Epidermal melanocyte (primary cell): Measurements from ENCODE around the gene BRWD1.
"Not testable (repeated sequence)": the region's sequence is repeated elsewhere in the genome, so short reads cannot be mapped to it uniquely, and the experiment has no call there.

ENCODE experiments used
- DNase-seq: peaks from one replicate; pipeline ENCODE4 v3.0.0; 2011; ENCODE audit warnings: low spot score; ENCODE audit not compliant: insufficient read length

The BRWD1 gene

DNA sequence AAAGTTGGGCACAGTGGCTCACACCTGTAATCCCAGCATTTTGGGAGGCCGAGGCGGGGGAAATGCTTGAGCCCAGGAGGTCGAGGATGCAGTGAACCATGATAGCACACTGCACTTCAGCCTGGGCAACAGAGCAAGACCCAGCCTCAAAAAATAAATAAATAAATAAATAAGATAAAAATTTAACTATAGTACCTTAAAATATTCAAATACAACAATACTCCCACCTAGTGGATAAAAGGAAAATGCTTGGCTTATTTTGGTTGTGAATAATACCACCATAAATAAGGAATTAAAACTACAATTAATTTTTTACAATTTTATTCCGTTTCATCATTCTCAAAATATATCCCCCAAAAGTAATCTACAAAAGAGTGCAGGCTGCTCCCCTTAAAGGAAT, 138.3 kb downstream of the BRWD1 start:
- no peak for DNase-seq

DNA sequence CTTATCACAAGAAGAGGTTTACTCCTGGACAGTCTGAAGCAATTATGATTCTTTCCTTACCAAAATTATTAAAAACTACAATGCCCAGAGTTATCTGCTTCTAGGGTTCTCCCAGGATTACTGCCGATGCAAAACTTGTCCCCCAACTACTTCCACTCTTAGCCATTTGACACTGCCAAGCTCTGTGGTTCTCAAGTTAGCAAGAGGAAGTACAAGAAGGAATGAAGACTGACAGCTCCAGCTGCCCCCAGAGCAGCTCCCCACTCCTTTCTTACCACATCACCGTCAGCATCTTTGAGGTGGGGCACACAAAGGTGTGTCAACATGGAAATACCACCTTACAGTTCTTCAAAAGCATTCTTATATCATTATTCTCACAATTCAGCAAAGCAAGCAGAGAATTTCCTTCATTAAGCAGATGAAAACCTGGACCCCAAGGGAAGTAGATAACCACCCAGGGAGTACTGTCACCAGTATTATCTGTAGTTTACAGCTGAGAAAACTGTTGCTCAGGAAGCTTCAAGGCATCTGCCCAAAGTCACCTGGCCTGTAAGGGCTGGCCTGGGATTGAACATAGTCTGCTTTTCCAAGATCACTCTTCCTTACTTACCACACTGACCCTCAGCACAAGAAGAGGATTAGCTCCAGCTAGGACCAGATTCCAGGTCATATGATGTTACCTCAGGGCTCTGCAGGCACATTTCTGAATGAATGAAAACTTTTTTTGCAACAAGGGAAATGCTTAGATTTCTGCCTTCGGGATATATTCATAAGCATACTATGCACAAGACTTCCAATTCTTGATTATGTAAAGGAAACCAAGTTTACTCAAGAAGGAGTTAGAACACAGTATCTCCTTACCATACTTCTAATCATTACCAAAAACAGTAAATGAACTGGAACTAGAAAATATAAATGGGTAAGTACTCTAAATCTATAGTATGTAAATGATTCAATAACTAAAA, 139.4 kb downstream of the BRWD1 start:
- no peak for DNase-seq

DNA sequence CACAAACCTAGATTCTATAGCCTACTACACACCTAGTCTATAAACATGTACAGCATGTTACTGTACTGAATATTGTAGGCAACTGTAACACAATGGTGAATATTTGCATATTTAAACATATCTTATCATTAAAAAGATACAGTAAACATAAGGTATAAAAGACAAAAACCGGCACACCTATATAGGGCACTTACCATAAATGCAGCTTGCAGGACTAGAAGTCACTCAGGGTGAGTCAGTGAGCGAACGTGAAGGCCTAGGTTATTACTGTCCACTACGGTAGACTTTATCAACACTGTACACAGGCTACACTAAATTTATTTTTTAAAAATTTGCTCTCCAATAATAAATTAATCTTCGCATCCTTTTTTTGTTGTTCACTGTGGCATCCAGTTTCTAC, 143.5 kb downstream of the BRWD1 start:
- no peak for DNase-seq

DNA sequence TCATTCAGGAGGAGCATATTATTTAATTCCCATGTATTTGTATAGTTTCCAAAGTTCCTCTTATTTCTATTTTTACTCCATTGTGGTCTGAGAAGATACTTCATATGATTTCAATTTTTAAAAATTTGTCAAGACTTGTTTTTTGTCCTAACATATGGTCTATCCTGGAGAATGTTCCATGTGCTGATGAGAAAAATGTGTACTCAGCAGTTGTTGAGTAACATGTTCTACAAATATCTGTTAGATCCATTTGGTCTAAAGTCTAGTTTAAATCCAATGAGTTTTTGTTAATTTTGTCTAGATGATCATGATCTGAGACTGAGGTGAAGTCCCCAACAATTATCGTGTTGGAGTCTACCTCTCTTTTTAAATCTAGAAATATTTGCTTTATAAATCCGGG, 144.6 kb downstream of the BRWD1 start:
- no peak for DNase-seq

DNA sequence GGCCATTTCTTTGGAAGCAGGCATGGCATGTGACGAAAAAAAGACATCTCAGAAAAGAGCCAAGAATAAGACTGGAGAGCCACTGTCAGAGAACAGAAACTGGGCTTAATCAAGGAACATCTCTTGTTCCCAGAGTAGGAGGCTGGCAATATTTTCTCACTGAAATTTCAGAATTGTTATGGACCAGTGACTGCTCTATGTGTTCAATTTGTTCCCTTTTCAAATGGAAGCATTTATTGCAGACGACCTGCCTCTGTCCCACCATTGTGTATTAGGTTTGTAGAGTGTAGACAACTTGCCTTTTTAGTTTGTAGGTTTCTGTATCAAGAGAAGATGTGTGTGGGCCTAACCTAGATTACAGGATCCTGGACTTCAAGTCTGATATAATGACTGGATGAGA, 148.9 kb downstream of the BRWD1 start:
- no peak for DNase-seq

DNA sequence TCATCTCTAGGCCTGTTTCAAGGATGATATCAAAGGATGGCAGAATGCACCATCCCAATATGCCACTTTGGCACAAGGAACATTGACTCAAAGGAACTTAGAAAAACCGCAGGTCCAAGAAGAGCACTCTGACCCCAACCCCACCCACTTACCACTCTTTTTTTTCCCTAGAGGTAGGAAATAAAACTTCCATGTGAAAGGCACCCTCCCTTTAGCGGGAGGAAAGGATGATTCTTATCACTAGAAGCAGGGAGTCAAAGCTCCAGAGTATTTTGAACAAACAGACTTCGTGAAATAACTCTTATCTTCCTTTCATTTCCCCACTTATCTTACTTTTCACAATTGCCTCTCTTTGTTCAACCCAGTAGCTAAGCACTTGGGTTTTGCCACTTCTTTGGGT, 152.4 kb downstream of the BRWD1 start:
- DNase-seq: no peak

DNA sequence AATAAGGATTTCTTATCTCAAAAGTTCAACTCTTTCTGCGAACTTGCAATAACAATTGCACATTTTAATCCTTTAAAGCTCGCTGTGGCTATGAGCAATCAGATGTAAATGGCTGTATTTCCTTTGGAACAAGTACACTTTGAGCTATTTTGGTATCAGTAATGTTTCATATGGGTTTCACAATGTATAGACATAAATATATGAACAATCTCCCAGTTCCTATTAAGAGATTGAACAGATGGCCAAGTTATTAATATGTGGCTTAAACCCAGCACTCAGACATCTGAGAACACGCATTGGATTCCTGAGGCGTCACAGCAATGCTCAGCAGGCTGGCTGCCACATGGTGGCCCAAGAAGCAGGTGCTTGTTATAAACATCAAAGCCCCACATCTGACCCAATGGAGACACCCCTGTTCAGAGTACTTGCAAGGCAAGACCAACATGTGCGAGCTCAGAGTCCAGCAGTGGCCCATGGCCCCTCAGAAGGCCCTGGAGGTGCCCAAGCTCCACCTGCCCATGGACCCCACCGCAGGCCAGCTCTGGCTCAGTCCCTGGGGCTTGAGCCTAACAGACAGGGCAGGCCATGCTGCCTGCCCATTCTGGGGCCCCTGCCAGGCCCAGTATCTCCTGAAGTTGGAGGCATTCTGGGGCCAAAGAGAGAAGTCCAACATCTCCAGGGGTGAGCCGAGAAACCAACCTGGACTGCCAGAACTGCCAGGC, 153.9 kb downstream of the BRWD1 start:
- DNase-seq: no peak

DNA sequence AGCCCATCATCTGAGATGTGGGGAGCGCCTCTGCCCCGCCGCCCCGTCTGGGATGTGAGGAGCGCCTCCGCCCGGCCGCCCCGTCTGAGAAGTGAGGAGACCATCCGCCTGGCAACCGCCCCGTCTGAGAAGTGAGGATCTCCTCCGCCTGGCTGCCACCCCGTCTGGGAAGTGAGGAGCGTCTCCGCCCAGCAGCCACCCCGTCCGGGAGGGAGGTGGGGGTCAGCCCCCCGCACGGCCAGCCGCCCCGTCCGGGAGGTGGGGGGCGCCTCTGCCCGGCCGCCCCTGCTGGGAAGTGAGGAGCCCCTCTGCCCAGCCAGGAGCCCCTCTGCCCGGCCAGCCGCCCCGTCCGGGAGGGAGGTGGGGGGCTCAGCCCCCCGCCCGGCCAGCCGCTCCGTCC, 156.2 kb downstream of the BRWD1 start:
- not testable (repeated sequence) for DNase-seq

DNA sequence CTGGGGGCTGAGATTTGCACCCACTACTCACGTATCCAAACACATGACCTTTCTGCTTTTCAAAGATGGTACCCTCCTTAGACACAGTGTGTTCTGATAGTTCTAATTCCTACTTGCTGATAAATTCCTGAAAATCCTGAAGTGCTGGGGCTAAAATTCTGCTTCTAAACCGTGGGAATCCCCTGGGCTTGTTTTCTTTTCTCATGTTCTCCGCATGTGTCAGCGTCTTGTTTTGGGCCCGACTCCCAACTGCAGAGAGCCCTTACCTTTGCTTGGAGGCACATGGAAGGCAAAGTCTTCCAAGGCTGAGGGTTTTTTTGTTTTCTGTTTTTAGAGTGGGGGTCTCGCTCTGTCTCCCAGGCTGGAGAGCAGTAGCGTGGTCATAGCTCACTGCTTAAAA, 157.4 kb downstream of the BRWD1 start:
- DNase-seq: no peak

DNA sequence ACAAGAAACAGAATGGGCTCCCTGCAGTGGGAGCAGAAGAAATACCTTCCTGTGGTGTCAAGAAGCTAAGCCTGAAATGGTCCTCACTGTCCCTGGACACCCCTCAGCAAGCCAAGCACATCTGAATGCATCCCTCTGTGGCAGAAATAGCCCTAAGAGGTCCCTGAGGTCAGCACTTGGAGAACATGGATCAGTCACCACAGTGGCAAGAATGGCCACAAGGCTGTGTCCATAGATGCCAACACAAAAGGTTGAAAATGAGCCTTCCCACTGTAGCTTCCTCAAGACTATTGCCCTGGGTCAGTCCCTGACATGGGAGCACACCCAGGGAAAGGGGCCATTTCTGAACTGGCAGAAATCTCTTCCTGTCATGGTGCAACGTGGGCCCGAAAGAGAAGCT, 157.9 kb downstream of the BRWD1 start:
- DNase-seq: no peak

DNA sequence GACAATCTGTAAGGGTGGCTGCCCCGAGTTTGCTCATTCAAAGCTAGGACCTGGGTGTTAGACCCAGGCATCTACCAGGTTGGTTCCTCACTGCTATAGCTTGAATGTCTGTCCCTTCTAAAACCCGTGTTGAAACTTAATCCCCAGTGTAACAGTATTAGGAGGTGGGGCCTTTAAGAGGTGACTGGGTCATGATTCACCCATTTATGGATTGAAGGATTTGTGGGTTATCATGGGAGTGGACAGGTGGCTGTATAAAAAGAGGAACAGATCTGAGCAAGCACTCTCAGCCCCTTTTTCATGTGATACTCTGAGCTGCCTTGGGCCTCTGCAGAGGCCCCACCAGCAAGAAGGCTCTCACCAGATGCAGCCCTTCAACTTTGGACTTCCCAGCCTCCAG, 159.6 kb downstream of the BRWD1 start:
- DNase-seq: no peak

DNA sequence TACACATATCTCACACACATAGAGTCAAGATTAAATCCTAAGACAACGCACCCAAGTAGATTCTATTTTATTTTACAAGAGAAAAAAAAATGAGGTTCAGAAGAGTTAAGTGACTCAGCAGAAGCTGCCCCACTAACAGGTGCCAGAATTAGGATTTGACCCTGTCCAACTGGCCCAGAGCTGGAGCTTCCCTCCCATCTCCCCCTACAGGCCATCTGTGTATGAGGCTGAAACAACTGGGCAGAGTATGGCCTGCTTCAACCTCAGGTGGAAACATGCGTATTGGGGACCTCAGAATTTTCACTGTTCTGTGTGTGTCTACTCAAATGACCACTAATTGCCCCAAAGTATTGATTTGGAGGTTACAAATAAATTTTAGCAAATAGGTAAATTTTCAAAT, 160.1 kb downstream of the BRWD1 start:
- DNase-seq: no peak

DNA sequence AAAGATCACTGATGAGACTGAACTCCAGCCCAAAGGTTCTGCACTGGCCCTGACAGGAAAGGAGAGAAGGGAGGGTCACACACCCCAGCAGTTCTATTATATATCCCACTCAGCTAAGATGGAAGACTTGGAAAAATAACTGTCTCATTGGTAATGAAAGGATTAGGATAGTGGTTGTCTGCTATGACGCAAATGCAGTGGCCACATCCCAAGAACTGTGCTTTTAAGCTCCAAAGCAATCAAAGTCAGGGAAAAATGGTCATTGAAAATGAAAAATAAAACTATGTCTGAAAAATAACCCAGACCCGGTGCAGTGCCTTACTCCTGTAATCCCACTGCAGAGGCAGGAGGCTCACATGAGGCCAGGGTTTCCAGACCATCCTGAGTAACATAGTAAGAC, 161.2 kb downstream of the BRWD1 start:
- no peak for DNase-seq

DNA sequence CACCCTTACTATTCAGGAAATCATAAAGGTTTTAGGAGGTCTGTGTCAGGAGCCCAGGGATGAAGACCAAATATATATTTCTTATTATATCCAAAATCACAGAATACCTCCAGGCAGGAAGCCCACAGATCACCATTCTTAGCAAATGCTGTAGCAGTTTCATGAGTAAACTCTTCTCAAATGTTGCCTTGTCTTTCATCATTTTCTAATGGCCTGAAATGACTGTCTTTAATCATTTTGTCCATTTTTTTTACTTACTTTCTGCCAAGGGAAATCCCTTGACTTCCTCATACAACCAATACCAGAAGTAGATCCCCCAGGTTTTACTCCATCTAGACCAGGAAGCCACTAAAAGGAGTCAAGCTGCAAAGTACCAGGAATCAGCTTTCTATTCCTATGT, 162.6 kb downstream of the BRWD1 start:
- DNase-seq: no peak

DNA sequence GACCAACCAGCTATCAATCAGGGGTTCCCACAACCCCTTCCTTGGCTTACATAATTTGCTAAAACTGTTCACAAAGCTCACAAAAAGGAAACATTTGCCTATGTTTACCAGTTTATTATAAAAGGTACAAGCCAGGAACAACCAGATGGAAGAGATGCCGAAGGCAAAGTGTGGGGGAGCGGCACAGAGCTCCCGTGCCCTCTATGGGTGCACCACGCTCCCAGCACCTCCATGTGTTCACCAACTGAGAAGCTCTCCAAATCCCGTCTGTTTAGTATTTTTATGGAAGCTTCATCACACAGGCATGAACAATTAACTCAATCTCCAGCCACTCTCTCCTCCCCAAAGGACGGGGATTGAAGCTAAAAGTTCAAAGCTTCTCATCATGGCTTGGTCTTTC, 163.1 kb downstream of the BRWD1 start:
- DNase-seq: no peak

DNA sequence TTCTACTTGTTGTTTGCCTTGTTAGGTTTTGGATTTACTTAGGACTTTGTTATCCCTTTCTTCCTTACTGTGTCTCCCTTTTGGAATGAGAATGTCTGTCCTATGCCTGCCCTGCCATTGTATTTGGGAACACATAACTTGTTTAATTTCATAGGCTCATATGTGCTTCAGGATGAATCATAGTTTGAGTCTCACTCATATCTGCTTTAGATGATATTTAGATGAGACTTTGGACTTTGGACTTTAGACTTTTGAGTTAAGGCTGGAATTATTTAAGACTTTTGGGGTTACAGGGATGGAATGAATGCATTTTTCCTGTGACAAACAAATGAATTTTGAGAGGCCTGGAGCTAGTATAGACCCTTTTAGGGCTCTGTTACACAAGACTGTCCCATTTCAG, 163.6 kb downstream of the BRWD1 start:
- no peak for DNase-seq

DNA sequence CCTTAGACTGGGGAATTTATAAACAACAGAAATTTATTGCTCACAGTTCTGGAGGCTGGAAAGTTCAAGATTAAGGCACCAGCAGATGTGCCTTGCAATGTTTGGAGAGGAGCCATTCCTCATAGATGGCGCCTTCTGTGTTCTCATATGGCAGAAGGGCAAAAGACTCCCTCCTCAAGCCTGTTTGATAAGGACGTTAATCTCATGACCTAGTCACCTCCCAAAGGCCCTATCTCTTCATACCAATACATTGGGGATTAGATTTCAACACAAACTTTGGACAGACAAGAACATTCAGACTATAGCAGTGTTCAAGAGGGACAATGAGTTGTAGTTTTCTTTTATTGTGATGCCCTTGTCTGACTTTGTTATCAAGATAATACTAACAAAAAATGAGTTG, 164.5 kb downstream of the BRWD1 start:
- DNase-seq: no peak

DNA sequence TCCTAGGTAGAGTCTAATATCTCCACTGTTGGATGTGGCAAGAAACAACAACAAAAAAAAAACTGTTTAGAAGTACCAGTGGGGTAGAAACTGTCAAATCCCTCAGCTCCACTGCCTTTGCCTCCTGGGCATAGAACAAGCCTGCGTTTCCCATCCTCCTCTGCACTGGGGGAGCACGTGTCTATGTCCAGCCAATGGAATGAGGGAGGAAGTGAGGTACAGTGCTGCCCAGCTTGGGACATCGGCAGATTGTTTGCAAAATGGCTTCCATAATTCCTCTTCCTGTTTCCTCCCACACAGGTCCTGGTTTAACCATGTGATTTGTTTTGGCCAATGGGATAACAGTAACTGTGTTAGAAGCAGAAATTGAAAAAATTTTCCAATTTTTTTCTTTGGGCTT, 169.2 kb downstream of the BRWD1 start:
- no peak for DNase-seq

DNA sequence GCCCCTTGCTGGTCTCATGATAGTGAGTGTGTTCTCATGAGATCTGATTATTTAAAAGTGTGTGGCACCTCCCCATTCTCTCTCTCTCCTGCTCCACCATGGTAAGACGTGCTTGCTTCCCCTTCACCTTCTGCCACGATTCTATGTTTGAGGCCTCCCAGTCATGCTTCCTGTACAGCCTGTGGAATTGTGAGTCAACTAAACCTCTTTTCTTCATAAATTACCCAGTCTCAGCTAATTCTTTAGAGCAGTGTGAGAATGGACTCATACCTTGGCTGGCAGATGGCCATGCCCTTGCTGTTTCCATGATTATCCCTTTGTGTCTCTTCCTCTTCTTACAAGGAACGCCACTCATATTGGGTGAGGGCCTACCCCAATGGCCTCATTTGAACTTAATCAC, 170.5 kb downstream of the BRWD1 start:
- no peak for DNase-seq

DNA sequence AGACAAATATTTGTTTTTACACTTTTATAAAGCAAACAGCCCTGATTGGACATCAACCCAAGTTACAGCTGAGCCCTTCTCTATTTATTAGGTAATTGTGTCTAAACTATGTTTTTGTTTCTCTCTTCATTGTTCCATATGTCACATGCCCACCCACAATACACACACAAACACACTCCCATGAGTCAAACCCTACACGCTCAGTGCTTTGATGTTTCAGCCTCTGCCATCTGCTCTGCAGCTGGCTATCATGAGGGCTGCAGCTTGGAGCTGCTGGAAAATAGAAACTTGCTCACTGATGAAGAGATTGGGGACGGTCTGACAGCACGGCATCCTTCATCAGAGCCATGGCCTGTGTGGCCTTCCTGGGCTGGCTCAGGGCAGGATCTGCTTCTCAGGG, 171.9 kb downstream of the BRWD1 start:
- no peak for DNase-seq

DNA sequence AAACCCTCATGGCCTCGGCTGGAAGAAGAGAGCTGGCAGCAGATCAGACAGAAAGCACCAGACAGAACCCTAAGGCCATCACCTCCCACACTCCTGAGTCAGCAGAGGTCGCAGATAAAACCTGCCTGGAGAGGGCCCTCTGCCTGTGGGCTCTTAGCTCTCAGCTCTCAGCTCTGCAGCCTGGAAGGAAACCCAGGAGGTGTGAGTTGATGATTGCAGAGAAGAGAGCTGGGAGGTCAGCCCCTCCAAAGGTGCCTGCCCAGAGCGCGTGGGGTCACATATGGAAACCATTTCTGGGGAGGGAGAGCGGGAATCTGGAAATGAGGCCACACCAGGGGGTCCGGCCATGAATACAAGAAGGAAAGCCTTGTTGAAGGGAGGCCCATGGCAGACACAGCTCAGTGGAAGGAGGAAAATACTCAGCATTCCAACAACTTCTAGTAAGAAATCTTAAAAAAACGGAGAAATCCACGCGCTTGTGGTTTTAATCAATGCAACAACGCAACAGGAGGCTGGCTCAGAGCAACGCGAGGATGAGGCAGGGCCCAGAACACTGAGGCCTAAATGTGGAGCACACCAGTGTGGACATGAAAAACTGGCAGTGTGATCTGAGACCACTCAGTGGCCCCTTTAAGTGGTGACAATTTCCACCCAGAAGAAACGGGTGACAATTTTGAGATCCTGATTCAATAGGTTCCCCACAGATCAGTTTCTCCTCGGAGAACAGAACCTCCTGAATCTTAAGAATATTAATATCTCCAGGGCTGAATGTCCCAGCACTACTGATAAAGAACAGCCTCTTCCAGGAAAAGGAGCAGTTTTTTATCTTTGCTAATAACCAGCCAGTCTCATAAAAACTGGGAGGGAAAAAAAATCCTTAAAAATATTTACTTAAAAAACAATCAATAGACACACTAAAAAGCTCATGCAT, 175.9 kb downstream of the BRWD1 start:
- no peak for DNase-seq

DNA sequence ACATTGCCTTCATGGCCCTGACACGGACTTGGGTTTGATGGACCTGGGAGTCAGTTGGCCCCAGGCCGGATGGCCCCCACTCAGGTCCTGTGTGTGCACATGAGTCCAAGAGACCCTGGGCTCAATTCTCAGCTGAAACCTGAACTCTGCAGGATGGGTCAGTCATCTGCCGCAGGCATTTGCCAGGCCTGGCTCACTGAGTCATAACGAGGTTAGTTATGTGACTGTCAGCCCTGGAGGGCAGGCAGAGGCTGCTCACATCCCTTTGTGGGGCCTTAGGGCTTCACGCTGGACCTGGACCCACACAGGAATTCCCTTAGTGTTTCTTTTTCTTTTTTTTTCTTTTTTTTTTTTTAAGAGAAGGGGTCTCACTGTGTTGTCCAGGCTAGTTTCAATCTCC, 176.7 kb downstream of the BRWD1 start:
- no peak for DNase-seq
